ENCODE results near the gene PRR15L.
"Not testable (repeated sequence)": the region's sequence is repeated elsewhere in the genome, so short reads cannot be mapped to it uniquely, and the experiment has no call there.

Gene PRR15L, protein sequence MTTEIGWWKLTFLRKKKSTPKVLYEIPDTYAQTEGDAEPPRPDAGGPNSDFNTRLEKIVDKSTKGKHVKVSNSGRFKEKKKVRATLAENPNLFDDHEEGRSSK

DNA sequence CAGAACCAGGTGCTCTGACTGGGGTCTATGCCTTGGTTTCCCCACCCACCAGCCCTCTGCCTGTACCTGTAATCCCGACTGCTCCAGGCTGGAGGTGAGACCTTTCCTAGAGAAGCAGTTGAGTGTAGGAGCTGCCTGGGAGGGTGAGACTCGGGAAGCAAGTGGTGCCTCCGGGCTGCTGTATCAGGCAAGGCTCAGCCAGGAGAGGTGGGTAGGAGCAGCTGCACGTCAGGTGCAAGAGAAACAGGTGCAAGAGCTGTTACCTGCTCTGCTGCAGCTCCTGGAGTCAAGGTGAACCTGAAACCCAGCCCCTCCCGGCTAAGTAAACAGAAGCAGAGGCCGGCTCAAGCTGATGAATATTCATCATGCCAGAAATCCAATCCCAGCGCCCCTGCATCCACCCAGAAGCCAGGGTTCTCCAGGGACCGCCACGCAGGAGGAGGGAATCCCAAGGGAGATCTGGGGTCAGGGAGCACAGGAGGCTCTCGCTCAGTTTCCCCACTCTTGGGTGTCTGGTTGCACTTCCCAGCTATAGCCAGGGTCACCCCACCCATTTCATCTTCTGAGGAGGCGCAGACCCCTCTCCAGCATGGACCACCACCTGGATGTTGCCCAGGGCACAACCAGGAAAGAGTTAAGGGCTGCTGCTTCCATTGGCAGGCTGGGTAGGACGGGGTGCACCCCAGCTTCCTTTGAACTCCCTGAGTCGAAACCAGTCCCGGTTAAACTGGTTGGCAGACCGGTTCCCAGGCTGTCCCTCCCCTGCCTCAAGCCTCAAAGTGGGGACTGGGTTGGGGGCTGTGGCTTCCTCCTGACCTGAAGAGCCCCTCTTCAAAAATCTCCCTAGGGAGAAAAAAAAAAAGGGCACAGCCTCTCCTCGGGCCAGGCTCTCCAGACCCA is at the start of gene PRR15L:
Gene PRR15L (minus strand): TSS at position 293 of the 900 bp plus-strand sequence. CDS start 4,649 bp downstream, outside the sequence.
- TF ChIP-seq POLR2A (IDR thresholded peaks at IDR 0.05; ENCODE audit: low read length) (no peak), GATA1 (IDR thresholded peaks at IDR 0.05; ENCODE audit: low read depth, low read length) (no peak)
- DNase-seq = no peak

- TF ChIP-seq GATA1 (IDR thresholded peaks at IDR 0.05; ENCODE audit: low read depth, low read length) (no peak), POLR2A (IDR thresholded peaks at IDR 0.05; ENCODE audit: low read length) (no peak)
- no peak for DNase-seq
These were observed 49.4 kb upstream of the PRR15L start for GRCh38 chr17:48006936-48007709.

- TF ChIP-seq GATA1 (IDR thresholded peaks at IDR 0.05; ENCODE audit: low read depth, low read length) = no peak
- no peak for TF ChIP-seq POLR2A (IDR thresholded peaks at IDR 0.05; ENCODE audit: low read length)
- DNase-seq = no peak
These were observed 47.3 kb upstream of the PRR15L start for GRCh38 chr17:48004983-48005382.

- no peak for TF ChIP-seq POLR2A (IDR thresholded peaks at IDR 0.05; ENCODE audit: low read length)
- no peak for TF ChIP-seq GATA1 (IDR thresholded peaks at IDR 0.05; ENCODE audit: low read depth, low read length)
- no peak for DNase-seq
These were observed 45.9 kb upstream of the PRR15L start for GRCh38 chr17:48003417-48004151.

DNA sequence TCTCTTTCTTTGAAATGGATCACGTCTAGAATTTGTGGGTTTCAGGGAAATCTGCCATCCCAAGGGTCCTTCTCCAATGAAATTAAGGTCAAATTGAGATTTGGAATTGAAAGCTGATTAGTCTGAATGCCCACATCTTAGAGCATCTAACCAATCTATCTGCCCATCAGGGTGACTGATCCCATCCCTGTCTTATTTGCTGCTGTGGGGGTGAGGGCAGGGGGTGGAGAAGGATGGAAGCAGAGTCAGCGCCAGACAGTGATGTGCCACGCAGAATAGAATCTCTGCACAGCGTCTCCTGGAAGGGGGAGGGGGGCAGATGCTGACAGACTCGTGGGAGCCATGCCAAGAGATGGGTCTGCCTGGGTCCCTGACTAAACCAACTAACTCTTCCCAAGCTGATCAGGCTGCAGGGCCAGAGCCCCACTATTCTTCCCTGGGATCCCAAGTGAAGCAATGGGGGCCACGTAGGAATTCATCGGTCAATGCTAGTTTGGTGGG is 45.3 kb upstream of the PRR15L start:
- DNase-seq = no peak
- TF ChIP-seq GATA1 (IDR thresholded peaks at IDR 0.05; ENCODE audit: low read depth, low read length) (no peak), POLR2A (IDR thresholded peaks at IDR 0.05; ENCODE audit: low read length) (no peak)

DNA sequence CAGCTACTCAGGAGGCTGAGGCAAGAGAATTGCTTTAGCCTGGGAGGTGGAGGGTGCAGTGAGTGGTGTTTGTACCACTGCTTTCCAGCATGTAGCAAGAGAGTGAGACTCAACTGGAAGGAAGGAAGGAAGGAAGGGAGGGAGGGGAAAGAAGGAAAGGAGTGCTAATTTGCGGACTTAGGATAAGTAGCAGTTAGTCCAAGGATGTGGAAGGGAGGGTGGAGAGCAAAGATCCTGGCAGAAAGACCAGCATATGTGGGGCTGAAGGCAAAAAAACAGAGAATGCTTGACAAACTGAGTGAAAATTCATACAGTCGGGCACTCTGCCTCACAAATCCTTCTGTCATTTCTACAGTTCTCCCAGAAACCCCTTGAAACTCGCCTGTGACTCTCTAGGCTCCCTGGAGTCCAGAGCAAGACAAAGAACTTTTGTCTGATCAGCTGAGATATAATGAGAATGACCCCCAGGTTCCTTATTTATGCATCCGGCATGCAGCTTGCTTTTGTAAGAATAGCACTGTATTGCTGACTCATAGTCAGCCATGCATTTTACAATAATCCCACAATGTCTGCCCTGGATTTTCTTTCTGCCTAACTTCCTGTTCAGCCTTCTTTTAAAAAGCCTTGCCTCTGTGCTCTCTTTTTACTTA is 44.7 kb upstream of the PRR15L start:
- no peak for DNase-seq
- no peak for TF ChIP-seq GATA1 (IDR thresholded peaks at IDR 0.05; ENCODE audit: low read depth, low read length)
- TF ChIP-seq POLR2A (IDR thresholded peaks at IDR 0.05; ENCODE audit: low read length) = no peak

DNA sequence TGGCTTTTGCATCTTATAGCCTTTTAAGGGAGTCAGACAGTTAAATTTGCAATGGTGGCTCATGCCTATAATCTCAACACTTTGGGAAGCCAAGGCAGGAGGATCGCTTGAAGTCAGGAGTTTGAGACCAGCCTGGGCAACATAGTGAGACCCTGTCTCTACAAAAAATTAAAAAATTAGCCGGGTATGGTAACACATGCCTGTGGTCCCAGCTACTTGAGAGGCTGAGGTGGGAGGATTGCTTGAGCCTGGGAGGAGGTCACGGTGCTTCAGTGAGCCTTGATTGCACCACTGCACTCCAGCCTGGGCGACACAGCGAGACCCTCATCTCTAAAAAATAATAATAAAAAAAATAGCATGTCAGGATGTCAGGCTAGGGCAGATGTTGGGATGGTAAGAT is 44.0 kb upstream of the PRR15L start:
- not testable (repeated sequence) for DNase-seq

DNA sequence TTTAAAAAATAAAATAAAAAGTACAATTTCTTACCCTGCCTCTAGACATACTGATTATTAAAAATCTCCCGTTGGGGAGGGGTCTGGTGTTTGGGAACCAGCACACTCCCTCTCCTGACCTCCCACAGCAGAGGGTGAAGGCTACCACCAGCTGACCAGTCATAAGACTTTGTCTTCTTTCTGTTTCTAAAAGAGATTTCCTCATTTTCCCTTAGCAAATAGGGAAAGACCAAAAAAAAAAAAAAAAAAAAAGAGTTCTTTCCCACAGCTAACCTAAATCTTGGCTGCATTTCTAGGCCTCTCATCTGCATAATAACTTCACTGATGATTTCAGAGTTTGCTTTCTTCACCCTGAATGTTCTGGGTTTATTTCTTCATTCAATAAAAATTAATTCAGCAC is 43.5 kb upstream of the PRR15L start:
- no peak for TF ChIP-seq GATA1 (IDR thresholded peaks at IDR 0.05; ENCODE audit: low read depth, low read length)
- TF ChIP-seq POLR2A (IDR thresholded peaks at IDR 0.05; ENCODE audit: low read length) = no peak
- no peak for DNase-seq

GRCh38 chr17:47999582-47999981 is 41.9 kb upstream of the PRR15L start:
- TF ChIP-seq GATA1 (IDR thresholded peaks at IDR 0.05; ENCODE audit: low read depth, low read length) (no peak), POLR2A (IDR thresholded peaks at IDR 0.05; ENCODE audit: low read length) (no peak)
- no peak for DNase-seq

DNA sequence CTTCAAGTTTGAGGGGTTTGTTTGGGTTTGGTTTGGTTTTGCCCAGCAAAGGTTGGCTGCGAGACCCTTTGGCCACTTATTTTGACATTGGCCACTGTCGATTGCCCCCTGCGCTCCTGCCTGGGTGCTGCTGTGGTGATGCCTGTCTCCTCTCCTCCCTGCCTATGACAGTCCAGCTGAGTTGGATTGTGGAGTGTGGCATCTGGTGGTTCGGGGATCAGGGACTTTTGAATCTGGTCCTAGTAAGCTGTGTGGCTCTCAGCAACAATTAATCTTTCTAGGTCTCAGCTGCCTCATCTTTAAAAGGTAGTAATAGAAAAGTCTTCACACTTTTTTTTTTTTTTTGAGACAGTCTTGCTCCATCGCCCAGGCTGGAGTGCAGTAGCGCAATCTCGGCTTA is 40.4 kb upstream of the PRR15L start:
- TF ChIP-seq GATA1 (IDR thresholded peaks at IDR 0.05; ENCODE audit: low read depth, low read length) (no peak), POLR2A (IDR thresholded peaks at IDR 0.05; ENCODE audit: low read length) (no peak)
- DNase-seq = no peak

DNA sequence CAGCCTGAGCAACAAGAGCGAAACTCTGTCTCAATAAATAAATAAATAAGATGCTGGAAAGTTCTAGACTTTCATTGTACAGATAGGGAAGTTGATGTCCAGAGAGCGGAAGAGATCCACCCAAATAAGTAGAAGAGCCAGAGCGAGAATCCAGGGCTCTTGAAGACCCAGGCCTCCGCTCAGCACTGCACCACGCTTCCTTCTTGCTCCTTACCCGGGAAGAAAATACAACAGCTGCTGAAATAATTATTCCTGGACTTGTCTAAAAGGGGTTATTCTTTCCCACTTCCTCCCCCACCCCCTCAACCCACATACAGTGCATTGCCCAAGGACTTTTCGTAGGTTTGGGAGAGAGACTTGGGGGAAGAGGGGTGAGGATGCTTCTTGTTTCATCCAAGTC is 39.9 kb upstream of the PRR15L start:
- TF ChIP-seq GATA1 (IDR thresholded peaks at IDR 0.05; ENCODE audit: low read depth, low read length) (no peak), POLR2A (IDR thresholded peaks at IDR 0.05; ENCODE audit: low read length) (no peak)
- no peak for DNase-seq

DNA sequence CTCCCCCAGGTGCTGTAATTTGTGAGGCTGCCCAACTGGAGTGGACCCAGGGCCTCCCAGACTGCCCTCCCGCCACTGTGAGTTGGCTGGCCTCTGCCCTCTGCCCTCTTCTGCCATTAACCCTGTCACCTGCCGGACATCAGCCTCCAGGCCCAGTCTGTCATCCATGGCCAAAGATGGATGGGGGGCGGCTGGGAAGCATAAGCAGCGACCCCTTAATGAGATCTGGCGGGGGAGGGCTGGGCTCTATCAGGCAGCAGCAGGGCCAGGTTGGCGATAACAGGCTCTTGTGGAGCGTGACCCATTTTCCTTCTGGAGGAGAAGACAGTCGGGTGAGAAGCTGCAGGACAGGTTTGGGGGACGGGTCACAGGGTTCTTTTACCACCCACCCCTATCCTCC is 38.5 kb upstream of the PRR15L start:
- no peak for DNase-seq
- TF ChIP-seq POLR2A (IDR thresholded peaks at IDR 0.05; ENCODE audit: low read length) = no peak
- TF ChIP-seq GATA1 (IDR thresholded peaks at IDR 0.05; ENCODE audit: low read depth, low read length) = no peak

- TF ChIP-seq POLR2A (IDR thresholded peaks at IDR 0.05; ENCODE audit: low read length) (no peak), GATA1 (IDR thresholded peaks at IDR 0.05; ENCODE audit: low read depth, low read length) (no peak)
- DNase-seq = no peak
These were observed 37.7 kb upstream of the PRR15L start for GRCh38 chr17:47995241-47995935.

Data from erythroblast (primary cell).